HEK293 (cell line): ENCODE data around the gene TANGO2.

Experiments
- CTCF ChIA-PET: fragments of 350-600 bp; formaldehyde crosslinking; extraction: SDS; loops from one replicate; lab custom pipeline; 2021; ENCODE audit warnings: antibody characterized with exemption; lab: Yijun Ruan, JAX
- POLR2A ChIA-PET: fragments of 300-600 bp; formaldehyde crosslinking; extraction: SDS; loops from one replicate; lab custom pipeline; 2020; ENCODE audit warnings: antibody characterized with exemption, inconsistent platforms; lab: Yijun Ruan, JAX
- H3K27ac ChIP-seq: fragments of 200-500 bp; sonication (Bioruptor generic); 2 replicates; pipeline ENCODE4 v1.5.1; 2014; ENCODE audit warnings: low read depth, low read length, control low read depth, inconsistent platforms; ENCODE audit errors: extremely low read depth
- H3K36me3 ChIP-seq, 2 experiments: fragments of 200-500 bp in 1 of 2; sonication (Bioruptor generic) in 1 of 2; 1 replicate in 1 of 2; 2 replicates in 1 of 2; pipeline ENCODE4 v1.5.1; 2014 to 2017; ENCODE audit warnings: inconsistent platforms in 2 of 2, low read length in 2 of 2; ENCODE audit not compliant: control insufficient read depth in 2 of 2, insufficient read depth in 1 of 2
- H3K4me1 ChIP-seq: fragments of 200-500 bp; sonication (Bioruptor generic); 2 replicates; pipeline ENCODE4 v1.5.1; 2014; ENCODE audit warnings: mild to moderate bottlenecking, low read length, inconsistent platforms; ENCODE audit not compliant: control insufficient read depth, insufficient read depth
- H3K4me3 ChIP-seq: 2 replicates; pipeline ENCODE4 v1.5.1; 2011; ENCODE audit warnings: low read depth, mild to moderate bottlenecking, control low read depth, low read length, moderate library complexity
- H3K9me3 ChIP-seq: fragments of 200-500 bp; sonication (Bioruptor generic); 2 replicates; pipeline ENCODE4 v1.5.1; 2014; ENCODE audit warnings: low read depth, low read length, inconsistent platforms; ENCODE audit not compliant: control insufficient read depth, insufficient read depth
- AEBP2 ChIP-seq: fragments of 450-650 bp; formaldehyde crosslinking; IDR thresholded peaks from 2 replicates; pipeline ENCODE4 v1.5.1; 2016; ENCODE audit warnings: missing biosample characterization, missing genetic modification characterization, borderline replicate concordance
- GLI4 ChIP-seq: fragments of 450-650 bp; formaldehyde crosslinking; IDR thresholded peaks from 2 replicates; pipeline ENCODE4 v1.5.1; 2016; ENCODE audit warnings: missing biosample characterization, missing genetic modification characterization
- KLF1 ChIP-seq: fragments of 450-650 bp; formaldehyde crosslinking; IDR thresholded peaks from 2 replicates; pipeline ENCODE4 v1.5.1; 2016; ENCODE audit warnings: missing biosample characterization, missing genetic modification characterization
- OVOL3 ChIP-seq: fragments of 450-650 bp; formaldehyde crosslinking; IDR thresholded peaks from 2 replicates; pipeline ENCODE4 v1.5.1; 2016; ENCODE audit warnings: missing biosample characterization, missing genetic modification characterization
- SP2 ChIP-seq: fragments of 450-650 bp; formaldehyde crosslinking; IDR thresholded peaks from 2 replicates; pipeline ENCODE4 v1.5.1; 2016; ENCODE audit warnings: missing biosample characterization, missing genetic modification characterization
- TSHZ1 ChIP-seq: fragments of 450-650 bp; formaldehyde crosslinking; IDR thresholded peaks from 2 replicates; pipeline ENCODE4 v1.5.1; 2016; ENCODE audit warnings: missing biosample characterization, missing genetic modification characterization, borderline replicate concordance
- ZIC2 ChIP-seq: fragments of 450-650 bp; formaldehyde crosslinking; IDR thresholded peaks from 2 replicates; pipeline ENCODE4 v1.5.1; 2016; ENCODE audit warnings: missing biosample characterization, missing genetic modification characterization
- ZNF133 ChIP-seq: fragments of 450-650 bp; formaldehyde crosslinking; IDR thresholded peaks from 2 replicates; pipeline ENCODE4 v1.5.1; 2016; ENCODE audit warnings: missing biosample characterization, missing genetic modification characterization
- ZNF155 ChIP-seq: fragments of 450-650 bp; formaldehyde crosslinking; IDR thresholded peaks from 2 replicates; pipeline ENCODE4 v1.5.1; 2016; ENCODE audit warnings: missing biosample characterization, missing genetic modification characterization
- ZNF24 ChIP-seq: fragments of 450-650 bp; formaldehyde crosslinking; IDR thresholded peaks from 2 replicates; pipeline ENCODE4 v1.5.1; 2016; ENCODE audit warnings: missing biosample characterization, missing genetic modification characterization
- ZNF266 ChIP-seq: fragments of 450-650 bp; formaldehyde crosslinking; IDR thresholded peaks from 2 replicates; pipeline ENCODE4 v1.5.1; 2016; ENCODE audit warnings: missing biosample characterization, missing genetic modification characterization, low read depth
- ZNF37A ChIP-seq: fragments of 450-650 bp; IDR thresholded peaks from 2 replicates; pipeline ENCODE4 v1.5.1; 2018; ENCODE audit warnings: missing biosample characterization, missing genetic modification characterization
- ZNF416 ChIP-seq: fragments of 450-650 bp; formaldehyde crosslinking; IDR thresholded peaks from 2 replicates; pipeline ENCODE4 v1.5.1; 2016; ENCODE audit warnings: missing biosample characterization, missing genetic modification characterization
- ZNF426 ChIP-seq: fragments of 450-650 bp; formaldehyde crosslinking; IDR thresholded peaks from 2 replicates; pipeline ENCODE4 v1.5.1; 2017; ENCODE audit warnings: missing biosample characterization, missing genetic modification characterization, mild to moderate bottlenecking, inconsistent platforms, moderate library complexity
- ZNF501 ChIP-seq: fragments of 450-650 bp; formaldehyde crosslinking; IDR thresholded peaks from 2 replicates; pipeline ENCODE4 v1.5.1; 2016; ENCODE audit warnings: missing biosample characterization, missing genetic modification characterization
- ZNF510 ChIP-seq: fragments of 450-650 bp; formaldehyde crosslinking; IDR thresholded peaks from 2 replicates; pipeline ENCODE4 v1.5.1; 2018; ENCODE audit warnings: mild to moderate bottlenecking, missing genetic modification characterization, missing biosample characterization; ENCODE audit not compliant: insufficient replicate concordance
- ZNF521 ChIP-seq: fragments of 450-650 bp; formaldehyde crosslinking; IDR thresholded peaks from 2 replicates; pipeline ENCODE4 v1.5.1; 2017; ENCODE audit warnings: missing biosample characterization, mild to moderate bottlenecking, missing genetic modification characterization
- ZNF544 ChIP-seq: fragments of 450-650 bp; formaldehyde crosslinking; IDR thresholded peaks from 2 replicates; pipeline ENCODE4 v1.5.0; 2017; ENCODE audit warnings: missing biosample characterization, missing genetic modification characterization
- ZNF549 ChIP-seq: fragments of 450-650 bp; IDR thresholded peaks from 2 replicates; pipeline ENCODE4 v1.5.1; 2018; ENCODE audit warnings: missing biosample characterization, missing genetic modification characterization, mild to moderate bottlenecking, inconsistent platforms, moderate library complexity
- ZNF571 ChIP-seq: fragments of 450-650 bp; formaldehyde crosslinking; IDR thresholded peaks from 2 replicates; pipeline ENCODE4 v1.5.0; 2017; ENCODE audit warnings: missing biosample characterization, missing genetic modification characterization
- ZNF585B ChIP-seq: fragments of 450-650 bp; formaldehyde crosslinking; IDR thresholded peaks from 2 replicates; pipeline ENCODE4 v1.5.1; 2016; ENCODE audit warnings: missing biosample characterization, missing genetic modification characterization
- ZNF623 ChIP-seq: fragments of 450-650 bp; formaldehyde crosslinking; IDR thresholded peaks from 2 replicates; pipeline ENCODE4 v1.5.1; 2016; ENCODE audit warnings: missing biosample characterization, missing genetic modification characterization
- ZNF747 ChIP-seq: fragments of 450-650 bp; formaldehyde crosslinking; IDR thresholded peaks from 2 replicates; pipeline ENCODE4 v1.5.1; 2016; ENCODE audit warnings: missing biosample characterization, missing genetic modification characterization
- ZNF768 ChIP-seq: fragments of 450-650 bp; formaldehyde crosslinking; IDR thresholded peaks from 2 replicates; pipeline ENCODE4 v1.5.1; 2018; ENCODE audit warnings: missing biosample characterization, mild to moderate bottlenecking, missing genetic modification characterization
- ZSCAN16 ChIP-seq: fragments of 450-650 bp; formaldehyde crosslinking; IDR thresholded peaks from 2 replicates; pipeline ENCODE4 v1.5.1; 2016; ENCODE audit warnings: missing biosample characterization, missing genetic modification characterization
- ZSCAN18 ChIP-seq: fragments of 450-650 bp; formaldehyde crosslinking; IDR thresholded peaks from 2 replicates; pipeline ENCODE4 v1.5.1; 2016; ENCODE audit warnings: missing biosample characterization, missing genetic modification characterization
- TF ChIP-seq, protein P1 (sequence below): fragments of 450-650 bp; formaldehyde crosslinking; IDR thresholded peaks from 2 replicates; pipeline ENCODE4 v1.5.1; 2016; ENCODE audit warnings: missing biosample characterization, missing genetic modification characterization
- TF ChIP-seq, protein P2 (sequence below): fragments of 450-650 bp; formaldehyde crosslinking; IDR thresholded peaks from 2 replicates; pipeline ENCODE4 v1.5.1; 2016; ENCODE audit warnings: missing biosample characterization, missing genetic modification characterization

TANGO2 gene

DNA sequence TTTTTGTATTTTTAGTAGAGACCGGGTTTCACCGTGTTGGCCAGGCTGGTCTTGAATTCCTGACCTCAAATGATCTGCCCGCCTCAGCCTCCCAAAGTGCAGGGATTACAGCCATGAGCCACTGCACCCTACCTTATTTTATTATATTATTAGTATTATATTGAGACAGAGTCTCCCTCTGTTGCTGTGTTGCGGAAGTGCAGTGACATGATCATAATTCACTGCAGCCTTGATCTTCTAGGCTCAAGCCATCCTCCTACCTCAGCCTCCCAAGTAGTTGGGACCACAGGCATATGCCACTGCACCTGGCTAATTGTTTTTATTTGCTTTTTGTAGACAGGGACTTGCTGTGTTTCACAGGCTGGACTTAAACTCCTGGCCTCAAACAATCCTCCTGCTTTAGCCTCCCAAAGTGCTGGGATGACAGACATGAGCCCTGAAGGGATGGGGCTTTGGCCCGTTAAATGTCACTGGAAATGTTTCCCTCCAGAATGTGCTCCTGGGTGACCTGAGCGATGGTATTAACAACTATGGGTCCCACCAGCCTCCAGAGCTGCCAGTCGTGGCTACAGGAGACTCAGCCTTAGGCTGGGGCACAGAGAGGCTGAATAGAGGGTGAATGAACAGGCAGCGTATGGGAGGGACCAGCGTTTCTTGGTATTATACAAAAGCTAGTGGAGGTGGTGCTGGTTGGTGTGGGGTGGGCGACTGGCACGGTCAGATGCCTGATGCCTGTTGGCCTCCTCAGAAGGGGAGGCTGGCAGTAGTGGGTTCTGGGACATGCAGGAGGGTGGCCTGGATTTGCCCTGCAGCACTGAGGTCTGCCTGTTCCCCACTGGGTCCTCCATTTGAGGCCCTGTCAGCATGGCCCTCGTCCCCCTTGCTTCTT is 7.3 kb downstream of the TANGO2 start:
- Histone ChIP-seq H3K27ac (no peak overlapping the region), H3K4me3 (no peak overlapping the region), H3K36me3 (peaks cover 0 to 5% of the 10 kb centered on the region in 2 experiments; a peak in 1 of 3 replicates), H3K4me1 (no peaks in the 10 kb centered on the region), H3K9me3 (no peaks in the 10 kb centered on the region)
- ChIA-PET CTCF (interaction anchor here (0.7 to 2.1 kb wide), 6 partner anchors 41 to 536 kb away, joined by 3 to 6 read pairs (median 3); no protein-coding TSS in a partner anchor), POLR2A (interaction anchor here (0.6 kb wide), 1 partner anchor 54 kb away, joined by 3 read pairs; no protein-coding TSS in a partner anchor)
- TF ChIP-seq, protein P1, sequence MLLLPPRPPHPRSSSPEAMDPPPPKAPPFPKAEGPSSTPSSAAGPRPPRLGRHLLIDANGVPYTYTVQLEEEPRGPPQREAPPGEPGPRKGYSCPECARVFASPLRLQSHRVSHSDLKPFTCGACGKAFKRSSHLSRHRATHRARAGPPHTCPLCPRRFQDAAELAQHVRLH = no peak
- no peak for TF ChIP-seq ZNF155
- no peak for TF ChIP-seq ZNF510 (tag by site-specific recombination)
- TF ChIP-seq ZNF768 (tag by site-specific recombination) = no peak
- no peak for TF ChIP-seq ZNF266 (tag by site-specific recombination)
- TF ChIP-seq ZNF571 (tag by site-specific recombination) = no peak
- no peak for TF ChIP-seq ZNF549
- no peak for TF ChIP-seq AEBP2 (tag by site-specific recombination)
- no peak for TF ChIP-seq TSHZ1
- TF ChIP-seq, protein P2, sequence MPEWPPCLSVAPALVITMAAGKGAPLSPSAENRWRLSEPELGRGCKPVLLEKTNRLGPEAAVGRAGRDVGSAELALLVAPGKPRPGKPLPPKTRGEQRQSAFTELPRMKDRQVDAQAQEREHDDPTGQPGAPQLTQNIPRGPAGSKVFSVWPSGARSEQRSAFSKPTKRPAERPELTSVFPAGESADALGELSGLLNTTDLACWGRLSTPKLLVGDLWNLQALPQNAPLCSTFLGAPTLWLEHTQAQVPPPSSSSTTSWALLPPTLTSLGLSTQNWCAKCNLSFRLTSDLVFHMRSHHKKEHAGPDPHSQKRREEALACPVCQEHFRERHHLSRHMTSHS (tag by site-specific recombination) = no peak
- TF ChIP-seq ZNF426 (tag by site-specific recombination) = no peak
- TF ChIP-seq ZNF133 (tag by site-specific recombination) = no peak
- TF ChIP-seq ZNF416 = no peak
- no peak for TF ChIP-seq ZIC2 (tag by site-specific recombination)
- no peak for TF ChIP-seq KLF1 (tag by site-specific recombination)

DNA sequence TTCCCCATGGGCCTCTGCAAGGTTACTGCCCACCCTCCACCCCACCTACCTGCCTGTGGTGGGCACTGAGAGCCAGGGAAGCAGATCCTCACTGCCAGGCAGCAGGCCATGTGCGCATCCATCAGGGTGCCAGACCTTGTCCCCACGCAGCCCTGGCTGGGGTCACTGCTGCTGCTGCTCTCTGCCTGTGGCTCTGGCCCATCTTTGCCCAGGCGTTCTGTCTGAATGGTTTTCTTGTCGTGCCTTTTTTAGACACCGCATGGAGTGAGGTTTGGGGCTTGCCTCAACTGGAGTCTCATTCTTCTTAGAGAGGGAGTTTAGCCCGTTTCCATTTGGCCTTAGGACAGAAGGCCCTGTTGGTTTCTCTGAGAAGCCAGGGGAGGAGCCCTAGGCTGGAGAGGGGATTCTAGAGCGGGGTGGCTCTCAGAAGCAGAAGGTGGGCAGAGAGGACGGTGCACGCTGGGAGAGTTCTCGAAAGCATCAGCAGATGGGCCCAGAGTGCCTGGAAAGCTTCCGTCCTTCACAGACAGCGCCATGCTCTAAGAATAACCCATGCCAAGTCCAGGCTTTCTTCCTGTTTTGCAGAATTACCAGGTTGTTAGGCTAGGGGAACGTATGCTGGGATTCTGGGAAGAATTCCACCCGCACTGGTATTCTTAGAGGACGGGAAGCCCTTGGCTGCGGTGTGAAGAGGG is 8.1 kb downstream of the TANGO2 start:
- CTCF ChIA-PET = interaction anchor here (1.0 kb wide), 1 partner anchor 16 kb away, joined by 5 read pairs; no protein-coding TSS in a partner anchor
- POLR2A ChIA-PET = no interaction called here
- Histone ChIP-seq H3K27ac (no peak overlapping the region), H3K4me1 (no peaks in the 10 kb centered on the region), H3K4me3 (no peak overlapping the region), H3K36me3 (peaks cover 0 to 5% of the 10 kb centered on the region in 2 experiments; a peak in 1 of 3 replicates), H3K9me3 (no peaks in the 10 kb centered on the region)
- TF ChIP-seq GLI4 (tag by site-specific recombination) (no peak), ZNF37A (tag by site-specific recombination) (no peak), ZNF747 (tag by site-specific recombination) (no peak), ZNF544 (no peak), ZNF24 (tag by site-specific recombination) (no peak), ZSCAN18 (tag by site-specific recombination) (no peak), ZNF501 (tag by site-specific recombination) (no peak), OVOL3 (tag by site-specific recombination) (no peak), ZNF521 (tag by site-specific recombination) (no peak), ZNF623 (tag by site-specific recombination) (no peak), ZSCAN16 (tag by site-specific recombination) (no peak), SP2 (tag by site-specific recombination) (no peak), ZNF585B (tag by site-specific recombination) (no peak)
